GM18909 (cell line): ENCODE measurements around the gene KRTAP10-7.
"Not testable (repeated sequence)": the region's sequence is repeated elsewhere in the genome, so short reads cannot be mapped to it uniquely, and the experiment has no call there.

Experiments used
- ATAC-seq: cut with Tn5 transposase; IDR thresholded peaks from one replicate; pipeline ENCODE4 v1.9.1; 2021; ENCODE audit warnings: mild to moderate bottlenecking; ENCODE audit not compliant: unreplicated experiment, poor library complexity

Gene KRTAP10-7

GRCh38 chr21:44627831-44628233, 27.4 kb downstream of the KRTAP10-7 start:
- not testable (repeated sequence) for ATAC-seq

GRCh38 chr21:44628707-44629391, 28.5 kb downstream of the KRTAP10-7 start:
- no peak for ATAC-seq

GRCh38 chr21:44630440-44630839, 30.0 kb downstream of the KRTAP10-7 start:
- ATAC-seq: no peak

- no peak for ATAC-seq
Measured at GRCh38 chr21:44632067-44632466, 31.7 kb downstream of the KRTAP10-7 start.

DNA sequence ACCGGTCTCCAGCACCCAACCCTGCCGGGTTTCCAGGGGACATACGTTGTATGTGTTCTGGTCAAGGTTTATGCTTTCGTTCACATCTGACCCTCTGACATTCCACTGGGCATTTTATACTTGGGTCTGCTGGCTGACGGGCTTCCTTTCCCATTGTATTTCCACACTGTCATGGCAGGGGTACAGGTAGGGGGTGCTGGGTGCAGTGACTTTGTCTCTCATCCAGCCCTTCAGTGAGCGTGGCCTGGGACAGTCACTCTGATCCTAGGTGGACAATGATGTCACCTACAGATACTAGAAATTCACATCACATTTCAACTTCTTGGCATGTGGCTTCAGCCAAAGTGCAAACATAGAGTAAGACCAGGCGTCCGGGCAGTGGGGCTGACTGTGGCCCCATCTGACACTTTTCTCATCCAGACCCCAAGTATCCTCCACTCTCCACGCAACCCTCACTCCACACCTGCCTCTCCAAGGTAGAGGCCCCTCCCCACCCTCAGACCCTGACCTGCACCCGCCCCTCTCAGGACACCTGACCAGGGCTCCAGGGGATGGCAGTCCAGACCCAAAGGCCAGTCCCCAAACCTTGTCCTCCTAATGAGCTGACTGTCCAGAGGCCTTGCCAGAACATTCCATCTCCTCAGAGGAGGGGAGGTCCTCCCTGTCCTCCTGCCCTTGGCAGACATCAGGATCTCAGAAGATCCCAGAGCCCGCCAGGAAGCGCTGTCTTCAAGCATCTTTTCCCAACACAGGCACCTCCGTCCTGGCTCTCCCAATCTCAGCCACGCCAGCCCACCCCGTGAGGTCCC, 36.0 kb downstream of the KRTAP10-7 start:
- no peak for ATAC-seq

DNA sequence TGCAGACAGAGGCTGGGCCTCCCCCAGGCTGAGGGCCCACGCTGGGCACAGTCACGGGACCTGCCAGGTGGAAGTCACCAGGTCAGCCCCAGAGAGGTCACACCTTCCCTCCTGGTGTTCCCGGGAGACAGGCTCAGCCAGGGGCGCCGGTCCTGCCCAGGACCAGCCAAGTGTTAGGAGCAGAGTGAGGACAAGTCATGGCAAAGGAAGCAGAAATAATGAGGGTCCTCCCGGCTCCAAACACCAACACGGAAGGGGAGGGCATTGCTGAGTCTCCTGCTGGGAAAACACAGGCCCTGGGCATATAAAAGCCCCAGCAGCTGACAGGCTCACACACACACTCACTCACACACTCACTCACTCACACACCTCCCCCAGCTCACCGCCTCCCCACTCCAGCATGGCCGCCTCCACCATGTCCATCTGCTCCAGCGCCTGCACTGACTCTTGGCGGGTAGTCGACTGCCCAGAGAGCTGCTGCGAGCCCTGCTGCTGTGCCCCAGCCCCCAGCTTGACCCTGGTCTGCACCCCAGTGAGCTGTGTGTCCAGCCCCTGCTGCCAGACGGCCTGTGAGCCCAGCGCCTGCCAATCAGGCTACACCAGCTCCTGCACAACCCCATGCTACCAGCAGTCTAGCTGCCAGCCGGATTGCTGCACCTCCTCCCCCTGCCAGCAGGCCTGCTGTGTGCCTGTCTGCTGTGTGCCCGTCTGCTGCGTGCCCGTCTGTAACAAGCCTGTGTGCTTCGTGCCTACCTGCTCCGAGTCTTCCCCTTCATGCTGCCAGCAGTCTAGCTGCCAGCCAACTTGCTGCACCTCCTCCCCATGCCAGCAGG, 36.8 kb downstream of the KRTAP10-7 start, which contains the start of gene KRTAP10-10:
TSS of gene KRTAP10-10 (plus strand) at position 339 of the 833 bp plus-strand sequence. CDS start at position 401, 62 bp downstream.
- ATAC-seq: no peak

- not testable (repeated sequence) for ATAC-seq
Measured at GRCh38 chr21:44637851-44638348, 37.5 kb downstream of the KRTAP10-7 start.

GRCh38 chr21:44638506-44639330, 38.3 kb downstream of the KRTAP10-7 start:
- ATAC-seq: not testable (repeated sequence)

GRCh38 chr21:44639331-44639655, 38.9 kb downstream of the KRTAP10-7 start:
- ATAC-seq: no peak

GRCh38 chr21:44640761-44641160, 40.4 kb downstream of the KRTAP10-7 start:
- ATAC-seq: no peak

DNA sequence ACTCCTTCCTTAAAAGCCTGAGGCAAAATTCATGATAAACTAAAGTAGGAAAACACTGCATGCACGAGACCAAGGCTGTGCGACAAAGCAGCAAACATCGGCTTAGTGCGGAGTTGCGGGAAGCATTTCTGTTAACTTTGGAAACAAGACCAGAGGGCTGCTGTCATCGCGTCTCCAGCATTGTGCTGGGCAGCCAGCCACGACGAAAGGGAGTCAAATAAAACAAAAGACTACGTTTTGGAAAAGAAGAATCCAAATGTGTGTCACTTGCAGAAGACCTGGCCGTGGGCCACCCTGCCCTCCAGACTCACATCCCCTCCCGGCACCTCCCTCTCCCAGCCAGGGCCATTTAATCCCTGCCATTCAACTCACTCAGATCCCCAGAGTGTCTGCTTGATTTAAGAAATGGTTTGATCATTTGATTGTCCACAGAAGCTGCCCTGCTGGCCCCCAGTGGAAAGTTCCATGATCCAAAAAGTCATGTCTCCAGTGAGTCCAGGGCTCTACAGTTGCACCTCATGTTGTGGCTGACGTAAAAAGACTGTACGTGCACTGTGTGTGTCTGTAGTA, 43.4 kb downstream of the KRTAP10-7 start:
- ATAC-seq: no peak

DNA sequence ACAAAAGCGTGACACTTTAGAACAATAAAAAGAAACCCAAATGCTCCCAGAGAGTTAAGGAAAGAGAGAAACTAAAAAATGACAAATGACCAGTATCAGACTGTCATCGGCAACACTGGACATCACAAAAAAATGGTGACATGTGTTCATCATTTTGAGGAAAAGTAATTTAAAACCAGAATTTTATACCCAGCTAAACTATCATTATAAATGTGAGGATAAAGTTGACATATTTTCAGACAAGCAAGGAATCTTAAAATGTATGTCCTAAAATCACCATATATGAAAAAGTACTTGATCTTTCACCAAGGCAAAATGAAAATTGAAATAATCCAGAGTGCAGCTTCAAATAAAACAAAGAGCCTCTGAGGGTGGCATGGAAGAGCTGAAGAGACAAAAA, 44.5 kb downstream of the KRTAP10-7 start:
- no peak for ATAC-seq

DNA sequence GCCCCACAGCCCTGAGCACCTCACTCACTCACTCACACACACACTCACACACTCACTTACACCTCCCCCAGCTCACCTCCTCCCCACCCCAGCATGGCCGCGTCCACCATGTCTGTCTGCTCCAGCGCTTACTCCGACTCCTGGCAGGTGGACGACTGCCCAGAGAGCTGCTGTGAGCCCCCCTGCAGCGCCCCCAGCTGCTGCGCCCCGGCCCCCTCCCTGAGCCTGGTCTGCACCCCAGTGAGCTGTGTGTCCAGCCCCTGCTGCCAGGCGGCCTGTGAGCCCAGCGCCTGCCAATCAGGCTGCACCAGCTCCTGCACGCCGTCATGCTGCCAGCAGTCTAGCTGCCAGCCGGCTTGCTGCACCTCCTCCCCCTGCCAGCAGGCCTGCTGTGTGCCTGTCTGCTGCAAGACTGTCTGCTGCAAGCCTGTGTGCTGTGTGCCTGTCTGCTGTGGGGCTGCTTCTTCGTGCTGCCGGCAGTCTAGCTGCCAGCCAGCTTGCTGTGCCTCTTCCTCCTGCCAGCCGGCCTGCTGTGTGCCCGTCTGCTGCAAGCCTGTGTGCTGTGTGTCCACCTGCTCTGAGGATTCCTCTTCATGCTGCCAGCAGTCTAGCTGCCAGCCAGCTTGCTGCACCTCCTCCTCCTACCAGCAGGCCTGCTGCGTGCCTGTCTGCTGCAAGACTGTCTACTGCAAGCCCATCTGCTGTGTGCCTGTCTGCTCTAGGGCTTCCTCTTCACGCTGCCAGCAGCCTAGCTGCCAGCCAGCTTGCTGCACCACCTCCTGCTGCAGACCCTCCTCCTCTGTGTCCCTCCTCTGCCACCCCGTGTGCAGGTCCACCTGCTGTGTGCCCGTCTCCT, 46.2 kb downstream of the KRTAP10-7 start, which contains the start of gene KRTAP10-11:
TSS of gene KRTAP10-11 (plus strand) at position 49 of the 856 bp plus-strand sequence. CDS start at position 94, 45 bp downstream.
- not testable (repeated sequence) for ATAC-seq

GRCh38 chr21:44647222-44647552, 46.8 kb downstream of the KRTAP10-7 start:
- ATAC-seq: no peak

DNA sequence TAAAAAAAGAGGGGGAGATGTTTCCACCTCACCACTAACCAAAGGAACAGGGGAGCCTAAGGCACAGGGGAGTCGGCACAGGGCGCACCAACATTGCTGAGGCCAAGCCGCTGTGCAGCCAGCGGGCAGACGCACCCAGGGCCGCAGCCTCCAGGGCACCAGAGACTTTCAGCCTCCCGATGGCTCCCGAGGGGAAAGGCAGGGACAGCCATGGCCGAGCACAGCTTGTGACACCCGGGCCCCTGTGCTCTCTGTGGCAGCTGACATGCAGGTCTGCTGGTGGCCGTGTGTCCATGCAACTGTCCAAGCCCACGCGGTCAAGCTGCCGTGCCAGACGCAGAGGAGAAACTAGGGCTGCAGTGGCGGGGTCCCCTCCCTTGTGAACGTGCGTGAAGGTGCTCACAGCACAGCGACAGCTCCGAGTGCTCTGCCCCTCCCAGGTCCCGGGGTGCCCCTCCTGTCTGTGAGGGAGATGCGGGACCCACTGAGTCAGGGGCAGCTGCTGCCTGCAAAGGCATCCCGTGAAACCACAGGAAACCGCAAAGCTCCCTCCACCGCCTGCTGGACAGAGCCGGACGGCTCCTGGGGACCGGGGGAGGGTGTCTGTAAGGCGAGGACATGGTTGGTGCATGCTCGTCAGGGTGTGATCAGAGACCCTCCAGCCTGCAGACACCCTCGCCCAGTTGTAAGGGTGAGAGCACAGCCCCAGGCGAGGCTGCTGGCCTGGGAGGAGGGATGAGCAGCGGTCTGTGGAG, 48.3 kb downstream of the KRTAP10-7 start:
- no peak for ATAC-seq

- no peak for ATAC-seq
Measured at GRCh38 chr21:44649521-44650100, 49.2 kb downstream of the KRTAP10-7 start.

DNA sequence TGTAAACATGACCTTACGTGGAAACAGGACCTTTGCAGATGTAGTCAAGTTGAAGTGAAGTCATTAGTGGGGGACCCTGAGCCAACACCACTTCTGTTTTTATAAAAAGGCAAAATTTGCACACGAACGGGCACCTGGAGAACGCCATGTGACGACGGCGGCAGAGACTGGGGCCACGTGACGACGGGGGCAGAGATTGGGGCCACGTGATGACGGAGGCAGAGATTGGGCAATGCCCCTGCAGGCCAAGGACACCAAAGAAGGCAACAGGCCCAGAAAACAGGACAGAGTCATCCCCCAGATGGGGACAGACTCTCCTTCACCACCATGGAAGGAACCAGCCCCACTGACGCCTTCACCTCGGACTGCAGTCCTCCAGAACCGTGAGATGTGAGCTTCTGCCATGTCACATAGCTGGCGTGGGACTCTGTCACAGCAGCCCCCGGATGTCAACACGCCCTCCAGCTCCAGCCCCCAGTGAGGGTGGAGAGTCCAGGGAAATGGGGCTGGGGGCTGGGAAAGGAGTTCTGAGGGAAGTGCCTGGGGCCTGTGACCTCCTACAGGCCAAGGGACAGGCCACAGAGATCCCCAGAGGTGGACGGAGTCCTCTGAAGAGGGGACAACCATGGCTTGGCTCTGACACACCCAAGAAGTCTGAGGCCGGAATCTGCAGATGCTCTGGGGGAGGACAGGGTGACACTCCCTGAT, 50.0 kb downstream of the KRTAP10-7 start:
- no peak for ATAC-seq
